MCF 10A (cell line): ENCODE results near the gene BAHCC1. TPM values are rescaled to one million over a fixed set of nuclear protein-coding genes. Genes with fewer than 3 reads are reported as not detected.

Experiments used
- BruUV-seq: library from RNA; stranded (reverse); fragments of 400-500 nt; replicated peaks from 2 replicates; lab custom pipeline; 2021; lab: Mats Ljungman, UMichigan
- CTCF ChIA-PET: fragments of 300-600 bp; sonication (Branson Sonifier 250); formaldehyde crosslinking; extraction: SDS; loops from one replicate; lab custom pipeline; 2021; ENCODE audit warnings: antibody characterized with exemption, inconsistent platforms; lab: Yijun Ruan, JAX
- POLR2A ChIA-PET: fragments of 300-600, 350-650 bp; sonication (Branson Sonifier 250); formaldehyde crosslinking; extraction: SDS; loops from one replicate; lab custom pipeline; 2020; ENCODE audit warnings: antibody characterized with exemption, inconsistent platforms; lab: Yijun Ruan, JAX
- DNase-seq: peaks from one replicate; pipeline ENCODE4 v3.0.0-alpha.2; 2018; ENCODE audit not compliant: unreplicated experiment
- H3K27ac Mint-ChIP-seq: one replicate; pipeline ENCODE4 v1.8.0; 2022; ENCODE audit warnings: mild to moderate bottlenecking, low read depth, mixed read lengths; ENCODE audit not compliant: unreplicated experiment
- H3K27me3 Mint-ChIP-seq: one replicate; pipeline ENCODE4 v1.8.0; 2022; ENCODE audit warnings: mixed read lengths; ENCODE audit not compliant: insufficient read depth, unreplicated experiment
- H3K36me3 Mint-ChIP-seq: one replicate; pipeline ENCODE4 v1.8.0; 2022; ENCODE audit warnings: mild to moderate bottlenecking, moderate library complexity, mixed read lengths; ENCODE audit not compliant: insufficient read depth, unreplicated experiment
- H3K4me1 Mint-ChIP-seq: one replicate; pipeline ENCODE4 v1.8.0; 2022; ENCODE audit warnings: mixed read lengths; ENCODE audit not compliant: insufficient read depth, unreplicated experiment
- H3K4me3 Mint-ChIP-seq: one replicate; pipeline ENCODE4 v1.8.0; 2022; ENCODE audit warnings: mild to moderate bottlenecking, moderate library complexity, mixed read lengths; ENCODE audit not compliant: unreplicated experiment
- H3K9me3 Mint-ChIP-seq: one replicate; pipeline ENCODE4 v1.8.0; 2022; ENCODE audit warnings: mixed read lengths; ENCODE audit not compliant: unreplicated experiment
- intact Hi-C: fragments of 100-400 bp; cut with micrococcal nuclease; formaldehyde crosslinking; loops from 2 replicates; pipeline ENCODE4 v1.14.1; 2022
- total RNA-seq: library from RNA; stranded (reverse); gene quantifications from 2 replicates; pipeline ENCODE4 v1.2.3, GENCODE V29; 2022
- TF ChIP-seq, protein P1 (sequence below): fragments of 200-600 bp; IDR thresholded peaks from one replicate; pipeline ENCODE4 v1.8.0; 2022; ENCODE audit warnings: antibody characterized with exemption, mild to moderate bottlenecking; ENCODE audit not compliant: unreplicated experiment

BAHCC1 gene
- total RNA-seq, 1 experiment from 2014 or later, result 7.4 TPM

DNA sequence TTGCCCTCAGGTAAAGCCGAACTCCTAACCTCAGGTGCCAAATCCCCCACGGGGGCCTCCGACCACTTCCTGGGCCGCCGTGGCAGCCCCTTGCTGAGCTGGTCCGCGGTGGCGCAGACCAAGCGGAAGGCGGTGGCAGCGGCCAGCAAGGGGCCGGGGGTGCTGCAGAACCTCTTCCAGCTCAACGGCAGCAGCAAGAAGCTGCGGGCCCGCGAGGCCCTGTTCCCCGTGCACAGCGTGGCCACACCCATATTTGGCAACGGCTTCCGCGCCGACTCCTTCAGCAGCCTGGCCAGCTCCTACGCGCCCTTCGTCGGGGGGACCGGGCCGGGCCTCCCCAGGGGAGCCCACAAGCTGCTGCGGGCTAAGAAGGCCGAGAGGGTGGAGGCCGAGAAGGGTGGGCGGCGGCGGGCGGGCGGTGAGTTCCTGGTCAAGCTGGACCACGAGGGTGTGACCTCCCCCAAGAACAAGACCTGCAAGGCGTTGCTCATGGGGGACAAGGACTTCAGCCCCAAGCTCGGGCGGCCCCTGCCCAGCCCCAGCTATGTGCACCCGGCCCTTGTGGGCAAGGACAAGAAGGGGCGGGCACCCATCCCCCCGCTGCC lies 65.7 kb downstream of the BAHCC1 start:
- no TSS peak for BruUV-seq
- POLR2A ChIA-PET, result interaction anchor here (0.7 kb wide), 1 partner anchor 38 kb away, joined by 3 read pairs; no protein-coding TSS in a partner anchor

DNA sequence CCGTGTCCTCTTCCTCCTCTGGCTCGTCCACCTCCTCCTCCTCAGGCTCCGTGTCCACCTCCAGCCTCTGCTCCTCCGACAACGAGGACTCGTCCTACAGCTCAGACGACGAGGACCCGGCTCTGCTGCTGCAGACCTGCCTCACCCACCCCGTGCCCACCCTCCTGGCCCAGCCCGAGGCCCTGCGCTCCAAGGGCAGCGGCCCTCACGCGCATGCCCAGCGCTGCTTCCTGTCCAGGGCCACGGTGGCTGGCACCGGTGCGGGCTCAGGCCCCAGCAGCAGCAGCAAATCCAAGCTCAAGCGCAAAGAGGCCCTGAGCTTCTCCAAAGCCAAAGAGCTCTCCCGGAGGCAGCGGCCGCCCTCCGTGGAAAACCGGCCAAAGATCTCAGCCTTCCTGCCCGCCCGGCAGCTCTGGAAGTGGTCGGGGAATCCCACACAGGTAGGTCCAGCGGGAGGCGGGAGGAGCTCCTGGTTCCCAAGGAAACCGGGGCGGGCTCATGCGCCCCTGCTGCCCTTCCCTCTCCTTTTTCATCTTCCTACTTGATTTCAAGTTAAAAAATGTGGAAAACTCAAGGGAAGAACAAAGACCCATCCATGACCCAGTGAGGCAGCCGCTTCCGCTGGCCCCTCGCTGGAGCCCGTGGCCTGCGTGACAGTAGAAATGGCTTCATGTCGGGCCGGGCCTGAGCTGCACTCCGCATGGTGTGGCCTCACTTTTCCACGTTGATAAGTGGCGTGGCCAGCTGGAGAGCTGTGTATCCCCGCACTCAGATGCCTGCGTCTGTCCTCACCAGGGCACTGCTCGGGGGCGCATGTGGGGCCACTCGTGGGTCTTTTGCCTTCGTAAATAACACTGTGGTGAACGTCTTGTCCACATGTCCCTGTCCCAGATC lies 66.6 kb downstream of the BAHCC1 start:
- CTCF ChIA-PET, result no interaction called here
- no peak for DNase-seq
- H3K36me3 Mint-ChIP-seq, result peaks cover 13% of the 10 kb centered on the region
- no peak overlapping the region for H3K27ac Mint-ChIP-seq
- no peaks in the 10 kb centered on the region for H3K4me1 Mint-ChIP-seq
- no peaks in the 10 kb centered on the region for H3K9me3 Mint-ChIP-seq
- intact Hi-C loops, result no loop called here
- H3K27me3 Mint-ChIP-seq, result no peaks in the 10 kb centered on the region
- no peak overlapping the region for H3K4me3 Mint-ChIP-seq
- POLR2A ChIA-PET, result no interaction called here
- no TSS peak for BruUV-seq
- TF ChIP-seq, protein P1, sequence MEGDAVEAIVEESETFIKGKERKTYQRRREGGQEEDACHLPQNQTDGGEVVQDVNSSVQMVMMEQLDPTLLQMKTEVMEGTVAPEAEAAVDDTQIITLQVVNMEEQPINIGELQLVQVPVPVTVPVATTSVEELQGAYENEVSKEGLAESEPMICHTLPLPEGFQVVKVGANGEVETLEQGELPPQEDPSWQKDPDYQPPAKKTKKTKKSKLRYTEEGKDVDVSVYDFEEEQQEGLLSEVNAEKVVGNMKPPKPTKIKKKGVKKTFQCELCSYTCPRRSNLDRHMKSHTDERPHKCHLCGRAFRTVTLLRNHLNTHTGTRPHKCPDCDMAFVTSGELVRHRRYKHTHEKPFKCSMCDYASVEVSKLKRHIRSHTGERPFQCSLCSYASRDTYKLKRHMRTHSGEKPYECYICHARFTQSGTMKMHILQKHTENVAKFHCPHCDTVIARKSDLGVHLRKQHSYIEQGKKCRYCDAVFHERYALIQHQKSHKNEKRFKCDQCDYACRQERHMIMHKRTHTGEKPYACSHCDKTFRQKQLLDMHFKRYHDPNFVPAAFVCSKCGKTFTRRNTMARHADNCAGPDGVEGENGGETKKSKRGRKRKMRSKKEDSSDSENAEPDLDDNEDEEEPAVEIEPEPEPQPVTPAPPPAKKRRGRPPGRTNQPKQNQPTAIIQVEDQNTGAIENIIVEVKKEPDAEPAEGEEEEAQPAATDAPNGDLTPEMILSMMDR, result no peak

More for the DNA sequence above, 65.7 kb downstream of the BAHCC1 start:
- Mint-ChIP-seq H3K36me3 (peaks cover 15% of the 10 kb centered on the region), H3K27ac (no peak overlapping the region), H3K4me1 (no peaks in the 10 kb centered on the region), H3K27me3 (no peaks in the 10 kb centered on the region), H3K9me3 (no peaks in the 10 kb centered on the region), H3K4me3 (no peak overlapping the region)
- TF ChIP-seq, protein P1, result no peak
- CTCF ChIA-PET, result no interaction called here
- no peak for DNase-seq
- intact Hi-C loops, result no loop called here

- H3K9me3 Mint-ChIP-seq, result no peaks in the 10 kb centered on the region
- BruUV-seq, result no TSS peak
- H3K27ac Mint-ChIP-seq, result no peak overlapping the region
- DNase-seq, result no peak
- TF ChIP-seq, protein P1, result no peak
- intact Hi-C loops, result no loop called here
- no peaks in the 10 kb centered on the region for H3K27me3 Mint-ChIP-seq
- ChIA-PET POLR2A (no interaction called here), CTCF (no interaction called here)
- peaks cover 13% of the 10 kb centered on the region for H3K36me3 Mint-ChIP-seq
- H3K4me3 Mint-ChIP-seq, result no peak overlapping the region
- H3K4me1 Mint-ChIP-seq, result no peaks in the 10 kb centered on the region
Measured at GRCh38 chr17:81462506-81463125, 67.4 kb downstream of the BAHCC1 start.

- TF ChIP-seq, protein P1, result no peak
- Mint-ChIP-seq H3K27me3 (no peaks in the 10 kb centered on the region), H3K27ac (no peak overlapping the region), H3K4me3 (no peak overlapping the region), H3K36me3 (peaks cover 13% of the 10 kb centered on the region), H3K4me1 (no peaks in the 10 kb centered on the region), H3K9me3 (no peaks in the 10 kb centered on the region)
- intact Hi-C loops, result no loop called here
- no peak for DNase-seq
- BruUV-seq, result no TSS peak
- POLR2A ChIA-PET, result no interaction called here
- CTCF ChIA-PET, result no interaction called here
Measured at GRCh38 chr17:81463506-81463905, 68.2 kb downstream of the BAHCC1 start.
